Breast epithelium (tissue), 4 donors: ENCODE results near the gene DNM3. TPM values are rescaled to one million over a fixed set of nuclear protein-coding genes. Genes with fewer than 3 reads are reported as not detected.

Source experiments
- DNase-seq, 2 donors: peaks; one replicate each; pipeline ENCODE4 v3.0.0-alpha.2; 2019; ENCODE audit warnings: low spot score in 2 of 2
- H3K27ac ChIP-seq, 2 donors: fragments of 200-600 bp; sonication (generic) in 1 of 2; one replicate each; pipeline ENCODE4 v1.5.1; 2016 to 2019; ENCODE audit warnings: mild to moderate bottlenecking in 1 of 2
- H3K27me3 ChIP-seq, 2 donors: fragments of 200-600 bp; sonication (generic) in 1 of 2; one replicate each; pipeline versions ENCODE4 v1.5.1 to v1.6.0; 2017 to 2019; ENCODE audit warnings: control low read depth in 1 of 2, mild to moderate bottlenecking in 1 of 2
- H3K36me3 ChIP-seq: fragments of 200-600 bp; one replicate; pipeline ENCODE4 v1.5.1; 2019
- H3K4me1 ChIP-seq, 2 donors: fragments of 200-600 bp; sonication (generic); one replicate each; pipeline ENCODE4 v1.5.1; 2016 to 2019; ENCODE audit warnings: control low read depth in 1 of 2
- H3K4me3 ChIP-seq, 3 donors: fragments of 200-600 bp; sonication (generic); 1 replicate in 2 of 3; 2 replicates in 1 of 3; pipeline ENCODE4 v1.5.1; 2016 to 2019; ENCODE audit warnings: mild to moderate bottlenecking in 3 of 3, moderate library complexity in 2 of 3
- H3K9me3 ChIP-seq, 2 donors: fragments of 200-600 bp; sonication (generic) in 1 of 2; one replicate each; pipeline ENCODE4 v1.5.1; 2016 to 2019; ENCODE audit warnings: control low read depth in 1 of 2
- CTCF ChIP-seq, 3 donors: fragments of 450-650 bp; IDR thresholded peaks; one replicate each; pipeline ENCODE4 v1.5.1; 2016 to 2017; ENCODE audit warnings: antibody characterized with exemption in 3 of 3, mild to moderate bottlenecking in 3 of 3, moderate library complexity in 3 of 3
- POLR2A ChIP-seq: fragments of 450-650 bp; IDR thresholded peaks from one replicate; pipeline ENCODE4 v1.6.1; 2016; ENCODE audit warnings: antibody characterized with exemption, mild to moderate bottlenecking, moderate library complexity
- POLR2AphosphoS5 ChIP-seq, 3 donors: sonication (generic); formaldehyde crosslinking; IDR thresholded peaks; one replicate each; pipeline ENCODE4 v1.6.1; 2017; ENCODE audit warnings: antibody characterized with exemption in 3 of 3
- intact Hi-C: fragments of 100-400 bp; cut with DNase I; formaldehyde crosslinking; loops from one replicate; pipeline ENCODE4 v1.15.1; 2023; ENCODE audit warnings: low total_unique reads
- total RNA-seq, 3 donors: library from RNA; depleted of rRNA; stranded (reverse); fragments of >200 nt; gene quantifications; one replicate each; pipeline ENCODE4 v1.1.0, GENCODE V29; 2016

DNM3 gene
- total RNA-seq, 3 donors from 2014 or later, result 5.1 to 7.5 (median 6.6) TPM

DNA sequence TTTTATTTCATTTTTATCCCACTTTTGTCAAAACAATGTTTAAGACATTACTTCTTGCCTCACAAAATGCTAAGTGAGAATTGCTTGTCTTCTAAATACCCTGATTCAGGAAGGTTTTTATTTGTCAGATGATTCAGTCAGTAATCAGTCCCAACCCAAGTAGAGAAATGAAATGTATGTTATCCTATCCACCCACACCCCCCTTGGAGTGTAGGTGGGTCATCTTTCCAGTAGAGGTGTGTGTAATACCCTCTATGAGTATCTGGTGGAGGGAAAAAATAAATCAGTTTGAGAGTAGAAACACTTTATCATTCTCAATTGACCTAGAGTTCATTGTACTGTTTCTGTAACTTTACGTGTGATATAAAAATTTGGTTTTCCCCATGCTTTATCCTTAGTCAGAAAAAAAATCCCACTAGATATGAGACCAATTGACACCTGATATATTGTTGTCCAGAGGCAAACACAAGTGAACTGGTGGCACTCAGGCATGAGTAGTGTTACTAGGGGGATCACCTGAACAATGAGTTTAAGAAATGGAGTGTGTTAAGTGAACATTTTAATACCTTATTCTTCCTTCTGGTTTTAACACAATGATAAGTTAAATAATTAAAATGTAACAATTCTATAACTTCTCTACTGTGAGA is 425.4 kb downstream of the DNM3 start:
- Histone ChIP-seq H3K4me3 (no peak overlapping the region), H3K9me3 (no peaks in the 10 kb centered on the region), H3K36me3 (no peaks in the 10 kb centered on the region), H3K4me1 (no peaks in the 10 kb centered on the region), H3K27me3 (no peaks in the 10 kb centered on the region), H3K27ac (no peak overlapping the region)
- intact Hi-C loops, result no loop called here
- TF ChIP-seq POLR2AphosphoS5 (IDR thresholded peaks at IDR 0.05) (no peak), POLR2A (no peak), CTCF (IDR thresholded peaks at IDR 0.05) (no peak)
- DNase-seq, result no peak

GRCh38 chr1:172268237-172268636 is 426.9 kb downstream of the DNM3 start:
- Histone ChIP-seq H3K27me3 (no peaks in the 10 kb centered on the region), H3K36me3 (no peaks in the 10 kb centered on the region), H3K4me1 (no peaks in the 10 kb centered on the region), H3K4me3 (no peak overlapping the region), H3K9me3 (no peaks in the 10 kb centered on the region), H3K27ac (peak overlapping the region; percentile 41 to 57)
- no peak for TF ChIP-seq POLR2AphosphoS5 (IDR thresholded peaks at IDR 0.05)
- no peak for TF ChIP-seq POLR2A
- no peak for TF ChIP-seq CTCF (IDR thresholded peaks at IDR 0.05)
- no peak for DNase-seq
- intact Hi-C loops, result no loop called here

DNA sequence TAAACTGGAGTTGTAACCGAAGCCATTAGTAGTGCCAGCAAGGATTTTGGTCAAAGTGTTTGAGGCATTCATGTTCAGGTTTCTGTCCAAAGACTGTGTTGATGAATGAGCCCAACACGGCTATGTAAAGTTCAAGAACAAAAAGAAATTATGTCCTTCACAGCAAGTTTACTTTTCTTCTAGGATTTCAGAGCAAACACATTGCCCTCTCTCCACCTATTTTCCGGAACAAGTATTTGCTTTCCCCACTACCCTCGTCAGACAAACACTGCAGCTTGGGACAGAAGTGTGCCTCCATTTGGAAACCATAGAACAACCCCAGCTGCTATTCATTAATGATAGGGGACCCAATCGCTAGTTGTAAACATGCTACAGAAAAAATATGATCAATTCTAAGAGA is 427.8 kb downstream of the DNM3 start:
- intact Hi-C loops, result no loop called here
- no peak for DNase-seq
- Histone ChIP-seq H3K4me3 (no peak overlapping the region), H3K27ac (peak overlapping the region; percentile 4 to 34), H3K27me3 (no peaks in the 10 kb centered on the region), H3K36me3 (no peaks in the 10 kb centered on the region), H3K9me3 (no peaks in the 10 kb centered on the region), H3K4me1 (no peaks in the 10 kb centered on the region)
- TF ChIP-seq POLR2A (no peak), CTCF (IDR thresholded peaks at IDR 0.05) (no peak), POLR2AphosphoS5 (IDR thresholded peaks at IDR 0.05) (no peak)

GRCh38 chr1:172269644-172270043 is 428.3 kb downstream of the DNM3 start:
- H3K9me3 ChIP-seq, result no peaks in the 10 kb centered on the region
- no peaks in the 10 kb centered on the region for H3K4me1 ChIP-seq
- intact Hi-C loops, result no loop called here
- H3K27ac ChIP-seq, result peak overlapping the region in 1 of 2 donors; percentile 4
- TF ChIP-seq POLR2AphosphoS5 (IDR thresholded peaks at IDR 0.05) (no peak), CTCF (IDR thresholded peaks at IDR 0.05) (no peak), POLR2A (no peak)
- H3K36me3 ChIP-seq, result no peaks in the 10 kb centered on the region
- H3K4me3 ChIP-seq, result no peak overlapping the region
- DNase-seq, result no peak
- H3K27me3 ChIP-seq, result no peaks in the 10 kb centered on the region

DNA sequence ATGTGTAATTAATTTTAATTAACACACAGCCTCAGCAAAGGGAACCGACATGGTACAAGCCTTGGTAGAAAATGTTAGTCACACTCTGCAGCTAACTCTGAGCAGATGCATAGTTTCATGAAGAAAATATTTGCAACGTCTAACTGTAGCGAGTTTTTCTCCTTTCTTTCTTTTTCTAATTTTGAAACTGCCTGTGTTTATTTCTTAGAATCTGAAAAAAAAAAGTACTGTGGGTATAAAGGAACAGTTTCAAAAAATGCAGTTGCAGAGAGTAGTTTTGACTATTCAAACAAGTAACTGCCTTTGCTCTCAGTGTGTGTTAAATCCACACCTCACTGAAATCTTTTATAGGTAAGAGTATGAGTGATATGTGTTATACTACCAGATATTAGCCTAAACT is 429.3 kb downstream of the DNM3 start:
- no peaks in the 10 kb centered on the region for H3K36me3 ChIP-seq
- H3K9me3 ChIP-seq, result no peaks in the 10 kb centered on the region
- no peak for DNase-seq
- intact Hi-C loops, result no loop called here
- H3K4me1 ChIP-seq, result no peaks in the 10 kb centered on the region
- H3K27ac ChIP-seq, result peak overlapping the region in 1 of 2 donors; percentile 27
- no peak for TF ChIP-seq CTCF (IDR thresholded peaks at IDR 0.05)
- TF ChIP-seq POLR2AphosphoS5 (IDR thresholded peaks at IDR 0.05), result no peak
- no peak for TF ChIP-seq POLR2A
- H3K4me3 ChIP-seq, result no peak overlapping the region
- H3K27me3 ChIP-seq, result no peaks in the 10 kb centered on the region
